Gastrocnemius medialis (tissue), 4 donors: ENCODE results near the gene LHFPL2. TPM values are rescaled to one million over a fixed set of nuclear protein-coding genes. Genes with fewer than 3 reads are reported as not detected.
A peak's percentile ranks its signal among the peaks of the same experiment; 100 is the strongest.

ENCODE experiments used
- ATAC-seq, 2 donors: fragments of 150-250 bp; one replicate each; pipeline ENCODE4 v1.9.1; 2016
- DNase-seq, 2 donors: peaks; one replicate each; pipeline ENCODE4 v3.0.0-alpha.2; 2019
- H3K27ac ChIP-seq, 4 donors: fragments of 200-600 bp; sonication (generic); 1 replicate in 1 of 4; 2 replicates in 3 of 4; pipeline ENCODE4 v1.5.1; 2016 to 2018; ENCODE audit warnings: mild to moderate bottlenecking in 2 of 4, moderate library complexity in 1 of 4
- H3K27me3 ChIP-seq, 3 donors: fragments of 200-600 bp; sonication (generic) in 2 of 3; 1 replicate in 1 of 3; 2 replicates in 2 of 3; pipeline versions ENCODE4 v1.5.1 to v1.6.0; 2016 to 2019; ENCODE audit warnings: mild to moderate bottlenecking in 1 of 3, moderate library complexity in 1 of 3
- H3K36me3 ChIP-seq, 2 donors: fragments of 200-600 bp; sonication (generic) in 1 of 2; one replicate each; pipeline ENCODE4 v1.5.1; 2017 to 2018
- H3K4me1 ChIP-seq, 2 donors: fragments of 200-600 bp; sonication (generic) in 1 of 2; one replicate each; pipeline ENCODE4 v1.5.1; 2016 to 2017; ENCODE audit warnings: mild to moderate bottlenecking in 2 of 2
- H3K4me3 ChIP-seq, 4 donors: fragments of 200-600 bp; sonication (generic) in 3 of 4; 1 replicate in 1 of 4; 2 replicates in 3 of 4; pipeline ENCODE4 v1.5.1; 2016 to 2019; ENCODE audit warnings: mild to moderate bottlenecking in 2 of 4
- H3K9me3 ChIP-seq, 3 donors: fragments of 200-600 bp; sonication (generic) in 2 of 3; 1 replicate in 1 of 3; 2 replicates in 2 of 3; pipeline ENCODE4 v1.5.1; 2016 to 2019
- CTCF ChIP-seq, 5 experiments: fragments of 450-650 bp in 3 of 5; fragments of 200-600 bp in 2 of 5; sonication (generic) in 2 of 5; IDR thresholded peaks in 4 of 5; conservative IDR thresholded peaks in 1 of 5; 1 replicate in 4 of 5; 2 replicates in 1 of 5; pipeline ENCODE4 v1.5.1; 2016 to 2019; ENCODE audit warnings: antibody characterized with exemption in 5 of 5, mild to moderate bottlenecking in 3 of 5, moderate library complexity in 3 of 5
- POLR2A ChIP-seq, 2 donors: fragments of 450-650 bp; IDR thresholded peaks; one replicate each; pipeline ENCODE4 v1.6.1; 2017; ENCODE audit warnings: antibody characterized with exemption in 2 of 2, mild to moderate bottlenecking in 2 of 2, moderate library complexity in 2 of 2
- in situ Hi-C, 4 donors: fragments of 200-750 bp; cut with MboI; loops; one replicate each; pipeline versions ENCODE4 v1.15.0 to v1.8.0; 2017; ENCODE audit warnings: low sequenced_read_pairs in 4 of 4
- intact Hi-C: fragments of 100-400 bp; cut with DNase I; formaldehyde crosslinking; loops from one replicate; pipeline ENCODE4 v1.15.1; 2023; ENCODE audit warnings: low total_unique reads
- total RNA-seq, 4 donors: library from RNA; depleted of rRNA; stranded (reverse); fragments of >200 nt; gene quantifications; one replicate each; pipeline versions ENCODE4 v1.1.0 to v1.2.3, GENCODE V29; 2016

The LHFPL2 gene
- total RNA-seq, 4 donors from 2014 or later: 3.4 to 4.7 (median 3.5) TPM

- H3K4me3 ChIP-seq: no peak overlapping the region
- no peaks in the 10 kb centered on the region for H3K27me3 ChIP-seq
- ATAC-seq: no peak
- peaks cover 35 to 46% of the 10 kb centered on the region in 2 donors for H3K4me1 ChIP-seq
- H3K9me3 ChIP-seq: no peaks in the 10 kb centered on the region
- intact Hi-C loops (no loop called here), in situ Hi-C loops (no loop called here)
- no peak for DNase-seq
- peak overlapping the region; percentile 46 to 68 (median 58) for H3K27ac ChIP-seq
- TF ChIP-seq POLR2A (IDR thresholded peaks at IDR 0.05) (no peak), CTCF (IDR thresholded peaks at IDR 0.05 in 4 of 5, conservative IDR thresholded peaks at IDR 0.05 in 1 of 5) (no peak)
- no peaks in the 10 kb centered on the region for H3K36me3 ChIP-seq
These were observed 72.2 kb downstream of the LHFPL2 start for GRCh38 chr5:78576376-78576775.

GRCh38 chr5:78574731-78575161 is 73.8 kb downstream of the LHFPL2 start:
- TF ChIP-seq CTCF (IDR thresholded peaks at IDR 0.05 in 4 of 5, conservative IDR thresholded peaks at IDR 0.05 in 1 of 5) (no peak), POLR2A (IDR thresholded peaks at IDR 0.05) (no peak)
- Histone ChIP-seq H3K4me3 (no peak overlapping the region), H3K4me1 (peaks cover 41 to 52% of the 10 kb centered on the region in 2 donors), H3K27me3 (no peaks in the 10 kb centered on the region), H3K27ac (peak overlapping the region in 1 of 4 donors; percentile 37), H3K9me3 (no peaks in the 10 kb centered on the region), H3K36me3 (no peaks in the 10 kb centered on the region)
- DNase-seq (no peak), ATAC-seq (no peak)
- in situ Hi-C loops: no loop called here
- intact Hi-C loops: loop anchor here (5.0 kb wide), 1 partner anchor 67 kb away; no protein-coding TSS in a partner anchor

DNA sequence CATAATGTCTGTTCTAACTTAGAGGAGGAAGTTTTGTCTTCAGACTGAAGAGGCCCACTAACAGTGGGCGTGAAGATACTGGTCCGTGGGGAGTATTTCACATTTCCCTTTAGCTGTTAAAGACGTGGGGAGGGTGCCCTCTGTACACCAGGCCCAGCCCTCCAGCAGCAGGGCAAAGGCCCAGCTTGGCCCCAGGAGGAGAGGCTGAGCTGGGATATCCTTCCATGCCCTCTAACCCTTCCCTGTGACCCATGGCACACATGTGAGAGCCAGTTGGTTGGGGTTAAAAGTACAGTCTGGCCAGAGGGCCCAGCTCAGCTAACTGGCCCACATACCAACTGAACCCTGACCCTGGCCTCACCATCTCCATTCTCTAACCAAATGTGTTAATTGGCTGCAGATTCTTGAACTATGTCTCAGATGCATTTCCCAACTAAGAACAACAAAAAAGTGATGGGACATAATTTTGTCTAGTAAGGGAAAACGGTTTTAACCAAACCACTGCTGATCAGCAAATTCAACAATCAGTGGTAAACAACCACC is 74.4 kb downstream of the LHFPL2 start:
- no peak for TF ChIP-seq POLR2A (IDR thresholded peaks at IDR 0.05)
- no peak for TF ChIP-seq CTCF (IDR thresholded peaks at IDR 0.05 in 4 of 5, conservative IDR thresholded peaks at IDR 0.05 in 1 of 5)
- no peak for DNase-seq
- intact Hi-C loops (loop anchor here (5.0 kb wide), 1 partner anchor 67 kb away; no protein-coding TSS in a partner anchor), in situ Hi-C loops (no loop called here)
- Histone ChIP-seq H3K4me3 (no peak overlapping the region), H3K27ac (peak overlapping the region in 1 of 4 donors; percentile 37), H3K36me3 (no peaks in the 10 kb centered on the region), H3K4me1 (peaks cover 46 to 58% of the 10 kb centered on the region in 2 donors), H3K27me3 (no peaks in the 10 kb centered on the region), H3K9me3 (no peaks in the 10 kb centered on the region)
- ATAC-seq: no peak

GRCh38 chr5:78573318-78573717 is 75.3 kb downstream of the LHFPL2 start:
- intact Hi-C loops (loop anchor here (2.0 to 5.0 kb wide), 2 partner anchors 13 to 66 kb away; no protein-coding TSS in a partner anchor), in situ Hi-C loops (no loop called here)
- Histone ChIP-seq H3K36me3 (no peaks in the 10 kb centered on the region), H3K27me3 (no peaks in the 10 kb centered on the region), H3K4me1 (peaks cover 55 to 66% of the 10 kb centered on the region in 2 donors), H3K9me3 (no peaks in the 10 kb centered on the region), H3K27ac (peak overlapping the region in 1 of 4 donors; percentile 38), H3K4me3 (no peak overlapping the region)
- no peak for DNase-seq
- ATAC-seq: peak in 1 of 2 donors; percentile 35
- TF ChIP-seq CTCF (IDR thresholded peaks at IDR 0.05 in 4 of 5, conservative IDR thresholded peaks at IDR 0.05 in 1 of 5) (no peak), POLR2A (IDR thresholded peaks at IDR 0.05) (no peak)
